NCI-H526 (cell line): ENCODE results near the gene AKAP9.
"Not testable (repeated sequence)": the region's sequence is repeated elsewhere in the genome, so short reads cannot be mapped to it uniquely, and the experiment has no call there.

Experiments
- DNase-seq, 2 experiments: peaks; one replicate each; lab custom pipeline; 2025; lab: John Stamatoyannopoulos, UW

AKAP9 gene

DNA sequence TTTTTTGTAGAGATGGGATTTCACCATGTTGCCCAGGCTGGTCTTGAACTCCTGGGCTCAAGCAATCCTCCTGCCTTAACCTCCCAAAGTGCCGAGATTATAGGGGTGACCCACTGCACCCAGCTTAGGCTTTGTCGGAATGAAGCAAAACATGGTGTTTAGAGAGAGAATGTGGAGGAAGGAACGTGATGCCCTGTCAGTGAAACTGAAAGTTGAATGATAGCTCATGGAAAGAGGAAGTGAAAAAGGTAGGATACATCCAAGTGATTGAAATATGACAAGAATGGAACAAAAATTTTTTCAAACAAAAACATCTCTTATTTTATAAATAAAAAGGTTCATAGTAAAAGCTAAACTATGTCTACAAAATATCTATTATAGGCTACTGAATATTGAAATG is 5.9 kb downstream of the AKAP9 start:
- DNase-seq, result no peak

DNA sequence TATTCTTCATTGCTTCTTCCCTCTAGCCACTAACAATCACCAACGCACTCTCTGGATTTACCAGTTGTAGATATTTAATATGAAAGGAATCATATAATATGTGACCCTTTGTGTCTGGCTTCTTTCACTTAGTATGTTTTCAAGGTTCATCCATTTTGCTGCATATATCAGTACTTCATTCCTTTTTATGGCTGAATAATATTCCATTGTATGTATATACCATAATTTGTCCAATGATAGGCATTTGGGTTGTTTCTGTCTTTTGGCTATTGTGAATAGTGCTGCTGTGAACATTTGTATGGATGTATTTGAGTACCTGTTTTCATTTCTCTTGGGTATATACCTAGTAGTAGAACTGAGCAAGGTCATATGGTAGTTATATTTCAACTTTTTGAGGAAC is 7.3 kb downstream of the AKAP9 start:
- DNase-seq, result no peak

DNA sequence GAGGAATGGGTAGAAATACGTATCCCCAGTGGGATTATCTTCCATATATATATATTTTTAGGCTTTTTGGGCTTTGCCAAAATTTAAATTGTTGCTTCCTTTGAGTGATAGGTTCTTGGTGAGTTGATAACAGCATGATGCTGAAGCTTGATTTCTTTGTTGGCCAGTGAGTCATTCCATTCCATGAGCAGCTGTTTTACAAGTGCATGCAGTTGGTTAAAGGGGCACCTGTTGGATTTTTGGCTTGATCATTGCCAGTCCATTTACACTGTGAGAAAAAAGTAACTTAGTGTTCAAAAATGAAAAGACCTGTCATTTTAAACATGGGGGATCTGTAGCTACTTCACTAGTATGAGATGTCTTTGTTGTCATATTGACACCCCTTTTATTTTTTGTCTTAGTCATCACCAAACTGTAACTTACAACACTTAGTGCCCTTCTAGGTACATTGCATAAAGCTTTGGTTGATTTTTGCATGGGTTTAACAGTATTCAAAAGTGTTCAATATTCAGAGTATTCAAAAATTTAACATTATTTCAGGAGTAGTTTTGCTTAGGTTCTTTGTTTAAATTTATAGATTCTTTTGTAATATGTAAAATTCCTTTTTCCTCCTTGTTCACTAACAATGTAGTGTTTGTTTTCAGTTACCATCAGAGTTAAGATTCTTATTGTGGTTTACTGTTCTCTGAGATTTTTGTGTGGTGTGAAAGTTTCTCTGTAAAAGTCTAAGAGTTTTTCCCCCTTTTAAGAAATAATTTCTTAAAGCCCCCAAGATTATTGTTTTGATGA is 8.8 kb downstream of the AKAP9 start:
- DNase-seq, result no peak

- no peak for DNase-seq
These were observed 13.0 kb downstream of the AKAP9 start for GRCh38 chr7:91953618-91954017.

GRCh38 chr7:91956464-91956863 is 15.8 kb downstream of the AKAP9 start:
- DNase-seq, result not testable (repeated sequence)

GRCh38 chr7:91957232-91957631 is 16.6 kb downstream of the AKAP9 start:
- DNase-seq, result no peak

GRCh38 chr7:91957823-91958222 is 17.2 kb downstream of the AKAP9 start:
- DNase-seq, result no peak

DNA sequence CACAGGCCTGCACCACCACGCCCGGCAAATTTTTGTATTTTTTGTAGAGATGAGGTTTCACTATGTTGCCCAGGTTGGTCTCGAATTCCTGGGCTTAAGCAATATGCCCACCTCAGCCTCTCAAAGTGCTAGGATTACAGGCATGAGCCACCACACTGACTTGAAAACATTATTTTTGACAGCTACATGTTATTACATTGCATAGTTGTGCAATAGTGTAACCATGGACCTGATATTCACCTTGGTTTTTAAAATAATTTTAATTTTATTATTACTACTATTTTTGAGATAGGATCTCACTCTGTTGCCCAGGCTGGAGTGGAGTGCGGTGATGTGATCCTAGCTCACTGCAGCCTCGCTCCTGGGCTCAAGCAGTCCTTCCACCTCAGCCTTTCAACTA is 18.4 kb downstream of the AKAP9 start:
- DNase-seq, result no peak

DNA sequence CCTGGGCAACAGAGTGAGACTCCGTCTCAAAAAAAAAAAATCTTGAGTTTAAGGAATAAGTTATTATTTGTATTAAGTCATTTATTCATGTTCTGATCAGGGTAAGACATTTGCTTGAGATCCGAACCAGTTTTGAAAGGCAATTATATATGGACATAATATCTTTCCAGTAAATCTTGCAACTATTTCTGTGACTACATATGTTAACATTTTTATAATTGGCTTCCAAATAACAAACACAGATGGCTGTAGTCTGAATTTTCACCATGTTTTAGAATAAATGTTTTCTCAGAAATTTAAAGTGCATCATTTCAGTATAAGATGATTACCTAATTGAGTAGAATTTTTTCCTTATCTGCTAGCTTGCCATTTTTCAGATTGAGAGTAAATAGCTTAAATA is 21.2 kb downstream of the AKAP9 start:
- no peak for DNase-seq

DNA sequence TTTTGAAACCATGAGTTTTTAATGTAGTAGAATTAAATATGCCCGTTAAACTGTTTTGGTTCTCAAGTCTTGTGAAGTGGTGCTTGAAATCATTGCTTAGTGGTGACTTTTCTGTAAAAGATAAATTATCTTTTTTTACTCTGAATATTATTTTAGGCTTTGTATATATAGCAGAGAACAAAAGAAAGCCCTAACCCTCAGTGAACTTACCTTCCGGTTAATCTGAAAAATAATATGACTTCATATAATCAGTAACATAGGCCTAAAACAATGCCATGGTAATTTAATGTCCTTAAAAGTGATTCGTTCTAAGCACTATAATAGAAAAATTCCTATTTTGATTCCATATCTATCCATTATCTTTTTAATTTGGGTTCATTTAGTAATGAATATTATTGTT is 21.8 kb downstream of the AKAP9 start:
- no peak for DNase-seq

DNA sequence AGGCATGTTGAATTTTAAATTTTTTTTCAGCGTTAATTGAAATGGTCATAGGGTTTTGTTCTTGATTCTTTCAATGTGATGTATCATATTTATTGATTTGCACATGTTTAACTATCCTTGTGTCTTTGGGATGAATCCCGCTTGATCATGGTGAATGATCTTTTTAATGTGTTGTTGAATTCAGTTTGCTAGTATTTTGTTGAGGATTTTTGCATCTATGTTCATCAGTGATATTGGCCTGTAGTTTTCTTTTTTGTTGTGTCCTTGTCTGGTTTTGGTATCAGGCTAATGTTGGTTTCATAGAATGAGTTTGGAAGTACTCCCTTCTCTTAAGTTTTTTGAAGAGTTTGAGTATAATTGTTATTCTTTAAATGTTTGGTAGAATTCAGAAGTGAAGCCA is 26.9 kb downstream of the AKAP9 start:
- not testable (repeated sequence) for DNase-seq

GRCh38 chr7:91973639-91974038 is 33.0 kb downstream of the AKAP9 start:
- no peak for DNase-seq

DNA sequence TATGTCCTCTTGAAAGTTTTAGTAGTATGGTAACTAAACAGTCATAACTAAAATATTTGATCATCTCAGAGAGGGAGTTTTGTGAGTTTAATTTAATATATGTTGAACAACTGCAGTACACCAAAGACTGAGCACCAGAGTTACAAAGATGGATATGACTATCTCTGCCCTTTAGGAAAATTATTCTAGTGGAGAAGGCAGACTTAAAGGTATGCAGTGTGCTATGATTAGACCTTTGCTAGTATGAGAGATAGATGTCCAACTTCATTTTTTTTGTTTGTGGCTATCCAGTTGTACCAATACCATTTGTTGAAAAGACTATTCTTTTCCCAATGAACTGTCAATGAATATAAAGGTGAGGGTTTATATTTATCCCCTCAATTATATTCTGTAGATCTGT is 33.4 kb downstream of the AKAP9 start:
- DNase-seq, result no peak

GRCh38 chr7:91976743-91977142 is 36.1 kb downstream of the AKAP9 start:
- DNase-seq, result no peak

- no peak for DNase-seq
These were observed 38.9 kb downstream of the AKAP9 start for GRCh38 chr7:91979590-91979989.

DNA sequence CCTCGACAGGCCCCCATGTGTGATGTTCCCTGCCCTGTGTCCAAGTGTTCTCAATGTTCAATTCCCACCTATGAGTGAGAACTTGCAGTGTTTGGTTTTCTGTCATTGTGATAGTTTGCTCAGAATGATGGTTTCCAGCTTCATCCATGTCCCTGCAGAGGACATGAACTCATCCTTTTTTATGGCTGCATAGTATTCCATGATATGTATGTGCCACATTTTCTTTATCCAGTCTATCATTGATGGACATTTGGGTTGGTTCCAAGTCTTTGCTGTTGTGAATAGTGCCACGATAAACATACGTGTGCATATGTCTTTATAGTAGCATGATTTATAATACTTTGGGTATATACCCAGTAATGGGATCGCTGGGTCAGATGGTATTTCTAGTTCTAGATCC is 41.7 kb downstream of the AKAP9 start:
- not testable (repeated sequence) for DNase-seq

GRCh38 chr7:91988213-91988612 is 47.6 kb downstream of the AKAP9 start:
- no peak for DNase-seq

- DNase-seq, result no peak
These were observed 53.3 kb downstream of the AKAP9 start for GRCh38 chr7:91993976-91994375.

GRCh38 chr7:91995391-91996105 is 54.9 kb downstream of the AKAP9 start:
- no peak for DNase-seq

DNA sequence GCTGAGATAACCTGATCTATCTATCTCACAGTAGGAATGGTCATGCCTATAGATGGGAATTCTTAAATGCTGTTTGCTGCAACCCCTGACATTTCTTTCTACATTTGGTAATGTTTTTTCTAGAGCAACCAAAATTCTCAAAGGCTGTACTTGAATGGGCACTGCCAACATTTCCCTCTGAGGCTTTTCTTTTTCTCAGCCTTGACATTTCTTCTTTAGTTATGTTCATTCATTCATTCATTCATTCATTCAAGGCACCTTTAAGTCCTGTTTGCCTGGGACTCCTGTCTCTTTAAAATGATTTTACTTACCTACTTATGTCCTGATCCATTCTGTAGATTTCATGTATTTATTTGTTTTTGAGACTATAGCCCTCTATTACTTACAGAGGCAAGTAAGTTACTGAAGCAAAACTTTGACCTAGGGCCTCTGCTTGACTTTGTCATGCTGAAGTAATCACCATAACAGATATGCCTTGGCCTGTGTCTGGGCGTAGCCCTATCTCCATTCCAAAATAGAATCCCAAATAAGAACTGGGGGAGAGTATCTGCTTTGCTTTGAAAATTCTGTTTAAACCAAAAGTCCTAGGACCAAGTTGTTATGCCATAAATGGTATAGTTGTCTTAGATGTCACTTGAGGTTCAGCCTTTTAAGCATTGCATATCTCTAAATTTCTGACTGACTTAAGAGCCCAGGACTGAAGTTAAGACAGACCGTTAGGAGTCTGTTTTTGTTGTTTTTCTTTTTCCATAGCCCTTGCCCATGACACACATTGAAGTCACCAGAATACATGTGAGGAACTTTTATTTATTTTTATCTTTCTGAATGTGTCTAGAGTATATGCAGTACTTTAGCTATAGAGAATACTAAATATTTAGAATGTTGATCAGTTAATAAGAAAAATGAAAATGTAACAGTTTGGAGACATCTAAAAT is 59.2 kb downstream of the AKAP9 start:
- no peak for DNase-seq

DNA sequence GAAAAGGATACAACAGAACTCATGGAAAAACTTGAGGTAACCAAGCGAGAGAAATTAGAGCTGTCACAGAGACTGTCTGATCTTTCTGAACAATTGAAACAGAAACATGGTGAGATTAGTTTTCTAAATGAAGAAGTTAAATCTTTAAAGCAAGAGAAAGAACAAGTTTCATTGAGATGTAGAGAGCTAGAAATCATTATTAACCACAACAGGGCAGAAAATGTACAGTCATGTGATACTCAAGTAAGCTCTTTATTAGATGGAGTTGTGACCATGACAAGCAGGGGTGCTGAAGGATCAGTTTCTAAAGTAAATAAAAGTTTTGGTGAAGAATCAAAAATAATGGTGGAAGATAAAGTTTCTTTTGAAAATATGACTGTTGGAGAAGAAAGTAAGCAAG is 62.1 kb downstream of the AKAP9 start:
- DNase-seq, result no peak

DNA sequence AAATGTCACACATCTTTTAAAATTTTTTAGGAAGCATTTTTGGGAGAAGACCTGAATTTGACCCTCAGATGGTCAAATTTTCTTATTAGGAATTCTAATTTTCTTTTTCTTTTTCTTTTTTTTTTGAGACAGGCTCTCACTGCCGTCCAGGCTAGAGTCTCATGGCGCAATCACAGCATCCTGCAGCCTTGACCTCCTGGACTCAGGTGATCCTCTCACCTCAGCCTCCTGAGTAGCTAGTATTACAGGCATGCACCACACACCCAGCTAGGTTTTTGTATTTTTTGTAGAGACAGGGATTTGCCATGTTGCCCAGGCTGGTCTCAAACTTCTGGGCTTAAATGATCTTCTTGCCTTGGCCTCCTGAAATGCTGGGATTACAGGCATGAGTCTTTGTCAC is 65.4 kb downstream of the AKAP9 start:
- no peak for DNase-seq

- DNase-seq, result no peak
These were observed 69.6 kb downstream of the AKAP9 start for GRCh38 chr7:92010215-92010614.
